NCI-H2227 (cell line): ENCODE measurements around the gene METAP1.
A peak's percentile ranks its signal among the peaks of the same experiment; 100 is the strongest.
"Not testable (repeated sequence)": the region's sequence is repeated elsewhere in the genome, so short reads cannot be mapped to it uniquely, and the experiment has no call there.

Experiments used
- DNase-seq: peaks from one replicate; lab custom pipeline; 2025; ENCODE audit not compliant: unreplicated experiment; lab: John Stamatoyannopoulos, UW

METAP1 gene

DNA sequence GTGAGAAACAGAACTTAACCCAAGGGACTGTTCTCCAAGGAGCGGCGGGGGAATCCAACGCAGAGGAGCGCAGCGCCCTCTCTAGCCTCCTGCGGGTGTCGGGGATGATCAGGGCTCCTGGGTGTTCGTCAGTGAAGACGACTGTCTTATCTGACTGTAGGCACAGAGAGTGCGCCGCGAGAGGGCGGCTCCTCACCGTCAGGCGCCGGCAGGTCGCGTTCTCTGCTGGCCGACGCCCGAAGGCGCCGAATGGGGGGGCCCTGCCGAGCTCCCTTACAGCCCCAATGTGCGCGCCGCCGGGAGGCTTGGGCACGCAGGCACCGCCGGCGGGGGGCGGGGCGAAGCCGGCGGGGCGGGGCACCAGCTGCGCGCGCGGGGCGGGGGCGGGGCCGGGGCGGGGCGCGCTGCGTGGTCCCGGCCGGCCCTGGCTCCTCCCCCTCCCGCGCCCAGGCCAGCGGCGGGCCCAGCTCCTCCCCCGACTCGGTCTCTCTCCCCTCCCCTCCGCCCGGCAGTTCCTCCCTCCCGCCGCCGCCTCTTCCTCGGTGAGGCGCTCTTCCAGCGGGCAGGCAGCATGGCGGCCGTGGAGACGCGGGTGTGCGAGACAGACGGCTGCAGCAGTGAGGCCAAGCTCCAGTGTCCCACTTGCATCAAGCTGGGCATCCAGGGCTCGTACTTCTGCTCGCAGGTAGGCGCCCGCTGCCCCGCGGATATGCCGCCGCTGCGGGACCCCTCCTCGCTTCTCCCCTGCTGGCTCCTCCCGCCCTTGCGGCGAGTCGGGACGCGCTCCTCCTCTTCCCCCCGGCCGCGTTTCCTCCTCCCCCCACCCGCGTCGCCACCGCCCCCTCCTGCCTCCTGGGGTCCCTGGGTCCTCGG, at the start of gene METAP1:
METAP1 (plus strand) TSS at position 539 of the 873 bp plus-strand sequence; CDS start at position 572, 33 bp downstream.
- peak; percentile 94 for DNase-seq

DNA sequence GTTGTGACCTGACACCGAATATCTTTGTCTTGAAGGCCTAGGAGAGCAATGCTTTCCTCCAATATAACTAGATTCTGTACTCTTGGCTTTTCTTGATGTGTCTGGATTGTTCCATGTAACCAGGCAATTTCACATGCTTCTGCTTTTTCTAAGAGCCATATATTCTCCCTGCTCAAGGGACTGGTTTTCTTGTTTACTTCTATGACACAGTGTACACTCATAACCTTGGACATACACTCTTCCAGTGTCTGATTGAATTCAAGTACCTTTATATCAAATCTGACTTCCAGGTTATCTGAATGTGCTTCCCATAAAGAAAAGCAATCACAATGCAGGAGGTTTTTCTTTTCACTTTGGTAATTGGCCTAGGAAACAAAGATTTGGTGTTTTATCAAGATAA, 49.2 kb upstream of the METAP1 start:
- DNase-seq, result no peak

DNA sequence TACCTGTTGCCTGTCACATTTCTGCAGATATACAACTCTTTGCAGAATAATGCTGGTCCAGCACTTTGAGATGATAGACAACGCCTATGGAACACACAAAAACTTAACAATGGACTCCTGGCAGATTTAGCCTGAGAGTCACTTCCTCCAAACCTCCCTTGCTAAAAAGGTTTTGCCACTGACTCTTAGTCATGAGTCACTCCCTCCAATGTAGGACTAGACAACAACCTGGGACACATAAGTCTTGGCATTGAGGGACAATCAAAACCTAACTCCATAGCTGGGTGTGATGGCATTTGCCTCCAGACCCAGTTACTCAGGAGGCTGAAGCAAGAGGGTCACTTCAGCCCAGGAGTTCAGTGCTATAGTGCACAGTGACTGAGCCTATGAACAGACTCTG, 44.6 kb upstream of the METAP1 start:
- DNase-seq, result no peak

GRCh38 chr4:98951710-98952109, 43.8 kb upstream of the METAP1 start:
- no peak for DNase-seq

DNA sequence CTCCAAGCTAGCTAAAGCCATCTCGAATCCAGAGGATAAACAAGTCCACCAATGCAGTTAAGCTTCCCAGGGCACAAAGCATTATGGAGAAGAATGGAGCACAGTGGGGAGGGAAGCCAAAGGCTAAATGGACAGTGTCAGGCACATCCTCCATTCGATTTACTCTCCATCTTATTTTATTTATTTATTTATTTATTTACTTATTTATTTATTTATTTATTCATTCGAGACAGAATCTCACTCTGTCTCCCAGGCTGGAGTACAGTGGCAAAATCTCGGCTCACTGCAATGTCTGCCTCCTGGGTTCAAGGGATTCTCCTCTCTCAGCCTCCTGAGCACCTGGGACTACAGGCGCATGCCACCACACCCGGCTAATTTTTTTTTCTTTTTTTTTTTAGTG, 40.3 kb upstream of the METAP1 start:
- DNase-seq, result no peak

DNA sequence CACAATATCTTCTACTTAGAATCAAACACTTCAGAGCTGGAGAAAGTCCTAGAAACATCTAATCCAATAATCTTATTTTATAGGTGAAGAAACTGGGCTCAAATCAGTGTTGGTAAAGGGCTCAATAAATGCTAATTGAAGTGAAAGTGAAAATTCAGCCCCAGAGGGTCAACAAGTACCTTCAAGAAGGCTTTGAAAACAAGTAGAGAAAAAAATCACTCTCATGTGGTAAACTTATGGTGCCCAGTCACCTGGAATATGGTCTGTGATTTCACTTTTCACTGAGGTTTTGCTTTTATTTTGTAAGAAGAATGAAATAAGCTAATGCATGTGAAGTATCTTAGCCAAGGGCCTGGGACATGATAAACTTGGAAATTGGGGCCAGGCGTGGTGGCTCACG, 37.5 kb upstream of the METAP1 start:
- DNase-seq, result no peak

- no peak for DNase-seq
These were observed 36.1 kb upstream of the METAP1 start for GRCh38 chr4:98959411-98959810.

- no peak for DNase-seq
These were observed 33.8 kb upstream of the METAP1 start for GRCh38 chr4:98961770-98962169.

- DNase-seq, result no peak
These were observed 31.7 kb upstream of the METAP1 start for GRCh38 chr4:98963538-98964433.

DNA sequence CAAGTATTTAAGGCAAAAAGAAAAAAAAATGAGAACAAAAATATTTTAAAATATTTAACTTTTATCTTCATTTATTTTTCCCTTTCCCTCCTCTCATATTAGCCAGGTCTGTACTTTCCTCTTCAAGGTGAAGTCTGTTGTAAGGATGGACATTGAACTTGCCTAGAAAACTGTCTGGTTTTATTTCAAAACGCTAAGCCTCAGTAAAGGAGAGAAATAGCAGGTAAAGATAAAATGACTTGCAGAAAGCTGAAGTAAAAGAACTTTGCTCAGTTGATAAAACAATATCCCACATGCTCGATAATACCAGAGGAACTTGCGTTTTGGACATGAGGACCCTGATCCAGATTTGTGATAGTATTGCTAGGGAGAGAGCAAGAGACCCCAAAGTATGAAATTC, 28.6 kb upstream of the METAP1 start:
- DNase-seq, result no peak

GRCh38 chr4:98967786-98968329, 27.7 kb upstream of the METAP1 start:
- DNase-seq, result no peak

DNA sequence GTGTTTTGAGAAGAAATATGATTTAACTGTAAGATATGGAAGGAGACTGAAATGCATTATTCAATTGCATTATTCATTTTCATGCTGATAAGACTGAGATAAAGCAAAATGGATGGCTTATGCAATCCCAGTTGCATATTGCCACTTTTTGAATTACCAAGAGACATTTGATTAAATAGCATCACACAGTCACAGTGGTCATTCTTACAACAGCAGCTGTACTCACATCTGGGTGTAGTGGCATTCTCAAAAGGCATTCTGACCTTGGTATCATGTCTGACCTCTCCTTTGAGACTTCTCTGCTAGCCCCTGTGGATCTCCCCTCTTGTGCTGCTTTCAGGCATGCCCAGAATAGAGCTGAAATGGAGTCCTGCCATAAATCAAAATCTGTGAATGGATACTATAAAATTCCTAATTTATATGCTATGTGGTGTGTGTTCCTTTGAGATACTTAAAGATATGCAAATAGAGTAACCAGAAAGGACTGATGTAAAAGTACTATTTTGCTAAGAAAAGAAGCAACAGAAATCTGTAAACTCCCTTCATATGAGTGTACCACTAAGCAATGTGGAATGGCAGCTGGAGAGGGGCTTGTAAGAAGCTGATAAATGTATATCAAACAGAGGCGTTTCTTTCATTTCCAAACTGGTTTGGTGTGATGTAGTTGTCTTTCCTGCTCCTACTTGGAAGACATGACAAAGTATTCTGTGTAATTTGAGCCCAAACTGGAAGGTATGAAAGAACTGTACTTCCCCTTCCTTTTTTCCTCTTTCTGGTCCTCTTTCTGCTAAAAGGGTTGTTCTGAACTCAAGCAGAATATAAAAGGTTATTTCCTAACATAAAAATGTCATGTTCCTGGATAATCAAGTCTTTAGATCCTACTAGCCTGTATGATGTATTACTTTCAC, 25.4 kb upstream of the METAP1 start:
- DNase-seq, result no peak

DNA sequence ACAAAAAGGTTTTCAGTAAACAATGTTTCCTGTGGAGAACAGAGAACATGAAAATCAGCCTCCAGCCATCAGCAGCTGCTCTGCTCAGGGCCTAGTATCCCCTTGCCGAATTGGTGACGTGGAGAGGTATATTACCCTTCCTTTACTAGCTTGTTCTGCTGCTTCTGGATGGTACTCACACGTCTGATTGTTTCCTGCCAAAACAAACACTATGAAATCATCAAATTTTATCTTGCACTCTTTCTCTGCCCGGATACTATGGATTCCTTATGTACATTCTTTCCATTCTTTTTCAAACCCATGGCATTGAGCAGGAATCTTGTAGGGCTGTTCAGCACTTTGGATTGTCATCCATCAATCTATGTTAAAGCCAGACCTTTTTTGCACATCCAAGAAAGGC, 18.8 kb upstream of the METAP1 start:
- DNase-seq, result no peak

GRCh38 chr4:98977557-98977956, 18.0 kb upstream of the METAP1 start:
- DNase-seq, result no peak

GRCh38 chr4:98987720-98988119, 7.8 kb upstream of the METAP1 start:
- no peak for DNase-seq

- not testable (repeated sequence) for DNase-seq
These were observed 2.7 kb upstream of the METAP1 start for GRCh38 chr4:98992835-98993234.

- no peak for DNase-seq
These were observed 2.0 kb upstream of the METAP1 start for GRCh38 chr4:98993419-98994071.

GRCh38 chr4:98994474-98995182, 893 bp upstream of the METAP1 start:
- no peak for DNase-seq

DNA sequence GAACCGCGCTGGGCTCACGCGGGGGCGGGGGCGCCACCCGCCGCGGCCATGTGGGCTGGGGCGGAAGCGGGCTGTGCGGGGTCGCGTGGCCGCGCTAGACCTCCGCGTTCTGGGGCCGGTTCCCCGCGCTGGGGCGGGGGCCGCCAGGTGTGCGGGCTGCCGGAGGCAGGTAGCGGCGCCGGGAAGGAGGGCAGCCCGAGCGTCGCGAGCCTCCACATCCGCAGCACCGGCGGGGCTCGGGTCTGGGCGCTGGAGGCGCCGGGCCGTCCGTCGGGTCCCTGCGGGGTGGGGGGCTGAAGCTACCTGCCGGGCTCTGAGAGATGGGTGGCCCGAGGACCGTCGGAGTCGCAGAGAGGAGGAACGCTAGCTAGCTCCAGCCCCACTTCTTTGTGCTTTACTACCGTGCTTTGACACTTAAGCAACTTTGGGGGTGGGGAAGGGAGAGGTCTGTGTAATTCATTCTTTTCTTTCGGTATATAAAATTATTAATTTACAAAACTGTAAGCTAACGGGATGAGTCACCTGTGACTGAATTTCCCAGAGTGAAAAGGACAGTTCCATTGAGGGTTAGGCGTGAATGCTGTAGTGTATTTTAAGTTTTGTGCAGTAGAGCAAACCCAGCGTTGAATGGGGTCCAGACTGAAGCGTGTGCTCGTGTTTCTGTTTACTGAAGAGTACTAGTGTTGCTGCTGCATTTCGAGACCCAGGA, 689 bp downstream of the METAP1 start:
- DNase-seq, result peak; percentile 19
